Fibroblast of lung (primary cell): ENCODE data around the gene SDK1. TPM values are rescaled to one million over a fixed set of nuclear protein-coding genes. Genes with fewer than 3 reads are reported as not detected.
A peak's percentile ranks its signal among the peaks of the same experiment; 100 is the strongest.

Experiments
- DNase-seq, 2 donors: peaks; one replicate each; pipeline versions ENCODE4 v3.0.0 to v3.0.0-alpha.2; 2010; ENCODE audit warnings: low read depth in 2 of 2
- H2AFZ ChIP-seq: 2 replicates; pipeline ENCODE4 v1.5.1; 2012; ENCODE audit warnings: low read length, control low read depth, inconsistent platforms
- H3K27ac ChIP-seq: 2 replicates; pipeline ENCODE4 v1.5.1; 2011; ENCODE audit warnings: low read length, control low read depth; ENCODE audit not compliant: insufficient read depth
- H3K27me3 ChIP-seq: 2 replicates; pipeline ENCODE4 v1.5.1; 2011; ENCODE audit warnings: mild to moderate bottlenecking, low read length; ENCODE audit not compliant: control insufficient read depth, insufficient read depth
- H3K36me3 ChIP-seq: 2 replicates; pipeline ENCODE4 v1.5.1; 2011; ENCODE audit warnings: low read length; ENCODE audit not compliant: control insufficient read depth, insufficient read depth
- H3K4me1 ChIP-seq: 2 replicates; pipeline ENCODE4 v1.5.1; 2011; ENCODE audit warnings: low read length; ENCODE audit not compliant: control insufficient read depth, insufficient read depth; ENCODE audit errors: extremely low read depth
- H3K4me2 ChIP-seq: 2 replicates; pipeline ENCODE4 v1.5.1; 2011; ENCODE audit warnings: low read length, control low read depth; ENCODE audit not compliant: insufficient read depth; ENCODE audit errors: extremely low read depth
- H3K4me3 ChIP-seq, 4 experiments: fragments of 200-600 bp in 1 of 4; sonication (generic) in 1 of 4; replicated peaks in 1 of 4; 2 replicates each; pipeline ENCODE4 v1.5.1; 2011 to 2016; ENCODE audit warnings: low read length in 4 of 4, low read depth in 3 of 4, mild to moderate bottlenecking in 3 of 4, control low read depth in 2 of 4, inconsistent platforms in 1 of 4, mixed read lengths in 1 of 4; ENCODE audit not compliant: insufficient read depth in 1 of 4; ENCODE audit errors: control extremely low read depth in 1 of 4
- H3K79me2 ChIP-seq: 2 replicates; pipeline ENCODE4 v1.5.1; 2012; ENCODE audit warnings: mild to moderate bottlenecking, low read length, inconsistent platforms; ENCODE audit not compliant: control insufficient read depth, insufficient read depth
- H3K9ac ChIP-seq: 2 replicates; pipeline ENCODE4 v1.5.1; 2011; ENCODE audit warnings: mild to moderate bottlenecking, low read length, control low read depth; ENCODE audit not compliant: insufficient read depth
- H3K9me3 ChIP-seq: 2 replicates; pipeline ENCODE4 v1.5.1; 2012; ENCODE audit warnings: low read depth, low read length; ENCODE audit not compliant: control insufficient read depth, insufficient read depth
- H4K20me1 ChIP-seq: 2 replicates; pipeline ENCODE4 v1.5.1; 2011; ENCODE audit warnings: low read length; ENCODE audit not compliant: control insufficient read depth, insufficient read depth; ENCODE audit errors: extremely low read depth
- EZH2 ChIP-seq: IDR thresholded peaks from 2 replicates; pipeline ENCODE4 v1.5.1; 2012; ENCODE audit warnings: low read length, control low read depth, mild to moderate bottlenecking; ENCODE audit errors: missing control alignments
- polyA plus RNA-seq, 2 donors: library from polyadenylated mRNA; depleted of rRNA in 1 of 2; stranded (reverse) in 1 of 2; unstranded in 1 of 2; fragments of >200 nt; gene quantifications; 2 replicates each; pipeline ENCODE4 v1.2.1, GENCODE V29; 2011 to 2012; ENCODE audit warnings: missing spikeins in 1 of 2
- total RNA-seq: library from RNA; depleted of rRNA; stranded (reverse); fragments of >200 nt; gene quantifications from 2 replicates; pipeline ENCODE4 v1.2.1, GENCODE V29; 2014
- TF ChIP-seq, protein P1 (sequence below), 2 donors: IDR thresholded peaks in 1 of 2; conservative IDR thresholded peaks in 1 of 2; 1 replicate in 1 of 2; 2 replicates in 1 of 2; pipeline ENCODE4 v1.5.1; 2011 to 2012; ENCODE audit warnings: low read length in 2 of 2, control low read depth in 1 of 2, inconsistent platforms in 1 of 2, low read depth in 1 of 2, mild to moderate bottlenecking in 1 of 2

SDK1 gene
- total and polyA plus RNA-seq, 2 donors (not counting 1 experiment from before 2014, with no cell fraction given): 1.0 to 8.6 TPM

DNA sequence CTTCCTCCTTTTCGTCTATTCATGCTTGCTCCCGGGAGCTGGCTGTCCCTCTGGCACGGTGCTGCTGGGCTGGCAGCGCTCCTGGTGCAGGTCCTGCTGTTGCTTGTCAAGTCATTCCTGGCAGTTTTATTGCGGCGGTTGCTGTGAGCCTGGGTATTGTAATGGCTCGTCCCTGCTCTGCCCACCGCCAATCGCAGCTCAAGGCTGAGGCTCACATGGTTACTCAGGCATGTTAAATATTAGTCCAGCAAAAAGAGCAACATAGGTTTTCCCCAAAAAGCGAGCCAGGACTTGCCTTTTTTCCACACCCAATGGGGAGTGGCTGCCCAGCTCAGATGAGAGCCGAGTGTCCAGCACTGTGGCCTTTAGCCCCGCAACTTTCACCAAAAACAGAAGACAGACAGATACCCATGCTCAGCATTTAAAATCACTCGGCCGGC is 888.1 kb downstream of the SDK1 start:
- Histone ChIP-seq H2AFZ (no peak overlapping the region), H3K27me3 (no peaks in the 10 kb centered on the region), H3K27ac (no peak overlapping the region), H3K9me3 (no peaks in the 10 kb centered on the region), H4K20me1 (no peaks in the 10 kb centered on the region), H3K79me2 (no peaks in the 10 kb centered on the region), H3K4me2 (no peak overlapping the region), H3K4me3 (no peak overlapping the region), H3K36me3 (no peaks in the 10 kb centered on the region), H3K4me1 (no peaks in the 10 kb centered on the region), H3K9ac (no peak overlapping the region)
- DNase-seq: peak; percentile 55 to 69
- TF ChIP-seq EZH2: no peak
- TF ChIP-seq, protein P1, sequence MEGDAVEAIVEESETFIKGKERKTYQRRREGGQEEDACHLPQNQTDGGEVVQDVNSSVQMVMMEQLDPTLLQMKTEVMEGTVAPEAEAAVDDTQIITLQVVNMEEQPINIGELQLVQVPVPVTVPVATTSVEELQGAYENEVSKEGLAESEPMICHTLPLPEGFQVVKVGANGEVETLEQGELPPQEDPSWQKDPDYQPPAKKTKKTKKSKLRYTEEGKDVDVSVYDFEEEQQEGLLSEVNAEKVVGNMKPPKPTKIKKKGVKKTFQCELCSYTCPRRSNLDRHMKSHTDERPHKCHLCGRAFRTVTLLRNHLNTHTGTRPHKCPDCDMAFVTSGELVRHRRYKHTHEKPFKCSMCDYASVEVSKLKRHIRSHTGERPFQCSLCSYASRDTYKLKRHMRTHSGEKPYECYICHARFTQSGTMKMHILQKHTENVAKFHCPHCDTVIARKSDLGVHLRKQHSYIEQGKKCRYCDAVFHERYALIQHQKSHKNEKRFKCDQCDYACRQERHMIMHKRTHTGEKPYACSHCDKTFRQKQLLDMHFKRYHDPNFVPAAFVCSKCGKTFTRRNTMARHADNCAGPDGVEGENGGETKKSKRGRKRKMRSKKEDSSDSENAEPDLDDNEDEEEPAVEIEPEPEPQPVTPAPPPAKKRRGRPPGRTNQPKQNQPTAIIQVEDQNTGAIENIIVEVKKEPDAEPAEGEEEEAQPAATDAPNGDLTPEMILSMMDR (conservative IDR thresholded peaks at IDR 0.05 in 1 of 2, IDR thresholded peaks at IDR 0.05 in 1 of 2; ENCODE audit: low read depth in 1 of 2, low read length in 2 of 2): no peak

DNA sequence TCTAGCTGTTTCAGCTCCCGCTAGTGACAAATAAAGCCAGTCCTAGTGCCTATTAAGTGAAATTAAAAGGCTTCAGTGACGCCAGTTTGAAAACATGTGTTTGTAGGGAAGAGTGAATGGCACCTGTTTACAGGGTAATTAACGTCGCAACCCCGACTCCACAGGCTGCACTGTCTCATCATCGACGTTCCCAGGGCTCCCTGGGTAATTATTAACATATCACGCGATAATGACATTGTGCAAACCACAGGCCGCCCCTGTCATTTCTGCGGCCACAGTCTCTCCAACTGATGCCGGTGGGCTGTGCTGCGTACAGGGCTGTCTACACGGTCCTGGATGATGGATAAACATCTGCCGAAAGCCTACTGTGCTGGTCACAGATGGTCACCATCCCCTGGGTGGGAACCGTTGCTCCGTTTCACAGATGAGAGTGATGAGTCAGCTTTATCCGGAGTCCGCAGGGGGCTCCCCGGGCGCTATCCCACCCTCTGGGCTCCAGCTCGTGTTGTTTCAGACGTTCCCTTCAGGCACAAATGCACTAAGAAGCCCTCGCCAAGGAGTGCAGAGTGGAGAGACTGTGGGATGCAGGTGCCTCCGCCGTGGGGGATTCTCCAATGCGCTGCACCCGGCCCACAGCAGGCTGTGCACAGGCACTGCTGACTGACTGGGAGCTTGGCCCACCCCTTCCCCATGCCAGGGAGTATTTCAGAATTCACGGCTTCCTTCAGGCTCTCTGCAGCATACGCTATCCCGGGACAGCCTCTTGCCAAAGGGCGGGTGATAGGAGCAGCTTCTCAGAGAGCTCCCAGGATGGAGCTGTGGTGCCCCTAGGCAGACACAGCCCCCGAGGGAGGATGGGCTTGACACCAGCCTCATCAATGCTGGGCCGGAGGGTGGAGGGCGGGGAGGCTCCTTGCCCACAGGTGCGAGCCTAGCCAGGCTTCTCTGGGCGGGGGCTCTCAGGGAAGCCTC is 889.2 kb downstream of the SDK1 start:
- H3K4me1 ChIP-seq: no peaks in the 10 kb centered on the region
- no peak overlapping the region for H2AFZ ChIP-seq
- H3K4me3 ChIP-seq: no peak overlapping the region
- TF ChIP-seq, protein P1 (conservative IDR thresholded peaks at IDR 0.05 in 1 of 2, IDR thresholded peaks at IDR 0.05 in 1 of 2; ENCODE audit: low read depth in 1 of 2, low read length in 2 of 2): no peak
- TF ChIP-seq EZH2: no peak
- H3K4me2 ChIP-seq: no peak overlapping the region
- H3K9ac ChIP-seq: no peak overlapping the region
- H3K27me3 ChIP-seq: no peaks in the 10 kb centered on the region
- H3K27ac ChIP-seq: no peak overlapping the region
- H3K79me2 ChIP-seq: no peaks in the 10 kb centered on the region
- H3K9me3 ChIP-seq: no peaks in the 10 kb centered on the region
- H4K20me1 ChIP-seq: no peaks in the 10 kb centered on the region
- H3K36me3 ChIP-seq: no peaks in the 10 kb centered on the region
- no peak for DNase-seq

DNA sequence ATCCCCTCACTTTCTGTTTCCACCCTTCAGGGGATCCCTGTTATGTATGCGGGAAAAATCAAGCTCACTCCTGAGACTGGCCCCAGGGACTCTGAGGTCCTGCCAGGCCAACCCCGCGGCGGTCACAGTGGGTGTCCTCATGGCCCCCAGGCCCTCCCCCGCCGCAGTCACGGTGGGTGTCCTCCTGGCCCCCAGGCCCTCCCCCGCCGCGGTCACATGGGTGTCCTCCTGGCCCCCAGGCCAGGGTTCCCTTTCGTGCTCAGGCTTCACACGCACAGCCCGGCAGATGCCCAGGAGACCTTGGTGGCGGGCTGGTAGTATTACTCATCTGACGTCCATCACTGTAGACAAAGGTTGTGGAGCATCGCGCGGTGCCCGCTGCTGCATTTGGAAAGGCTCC is 890.0 kb downstream of the SDK1 start:
- Histone ChIP-seq H3K27ac (no peak overlapping the region), H3K4me1 (no peaks in the 10 kb centered on the region), H3K36me3 (no peaks in the 10 kb centered on the region), H2AFZ (no peak overlapping the region), H3K27me3 (no peaks in the 10 kb centered on the region), H3K9me3 (no peaks in the 10 kb centered on the region), H4K20me1 (no peaks in the 10 kb centered on the region), H3K4me3 (no peak overlapping the region), H3K4me2 (no peak overlapping the region), H3K79me2 (no peaks in the 10 kb centered on the region), H3K9ac (no peak overlapping the region)
- DNase-seq: no peak
- TF ChIP-seq, protein P1 (conservative IDR thresholded peaks at IDR 0.05 in 1 of 2, IDR thresholded peaks at IDR 0.05 in 1 of 2; ENCODE audit: low read depth in 1 of 2, low read length in 2 of 2): no peak
- TF ChIP-seq EZH2: no peak
